Measurements from ENCODE around the gene MPPED2.

Gene MPPED2

DNA sequence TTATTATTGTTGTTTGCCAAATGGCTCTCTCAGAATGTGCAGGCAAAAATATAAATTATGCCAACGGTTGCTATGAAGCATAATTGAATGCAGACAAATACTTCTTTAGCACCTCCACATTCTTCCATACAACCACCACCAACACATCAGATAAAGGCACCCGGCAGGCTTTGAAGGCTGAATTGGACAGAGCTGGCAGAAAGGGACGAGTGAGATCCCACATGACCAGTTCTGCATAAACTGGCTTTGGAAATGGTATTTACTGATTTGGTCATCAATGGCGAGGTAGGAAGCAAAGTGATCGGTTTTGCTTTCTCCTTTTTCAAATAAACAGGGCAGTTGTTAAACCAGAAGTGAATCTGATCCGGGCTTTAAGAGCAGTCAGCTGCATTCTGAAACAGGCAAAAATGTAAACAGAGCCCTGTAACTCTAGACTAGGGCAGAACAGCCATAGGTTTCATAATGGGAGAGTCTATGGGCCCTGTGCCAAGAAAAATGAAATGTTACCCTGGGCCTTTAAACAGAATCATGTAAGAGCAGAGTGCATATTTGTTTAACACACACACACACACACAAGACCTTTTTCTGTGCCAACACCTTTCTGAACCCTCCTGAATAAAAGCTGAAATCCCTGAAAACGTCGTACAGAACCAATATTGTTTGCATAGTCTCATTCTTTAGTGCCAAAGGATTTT lies 97.7 kb downstream of the MPPED2 start:
- H3K79me2 ChIP-seq, result no peaks in the 10 kb centered on the region
- TF ChIP-seq, protein P1, sequence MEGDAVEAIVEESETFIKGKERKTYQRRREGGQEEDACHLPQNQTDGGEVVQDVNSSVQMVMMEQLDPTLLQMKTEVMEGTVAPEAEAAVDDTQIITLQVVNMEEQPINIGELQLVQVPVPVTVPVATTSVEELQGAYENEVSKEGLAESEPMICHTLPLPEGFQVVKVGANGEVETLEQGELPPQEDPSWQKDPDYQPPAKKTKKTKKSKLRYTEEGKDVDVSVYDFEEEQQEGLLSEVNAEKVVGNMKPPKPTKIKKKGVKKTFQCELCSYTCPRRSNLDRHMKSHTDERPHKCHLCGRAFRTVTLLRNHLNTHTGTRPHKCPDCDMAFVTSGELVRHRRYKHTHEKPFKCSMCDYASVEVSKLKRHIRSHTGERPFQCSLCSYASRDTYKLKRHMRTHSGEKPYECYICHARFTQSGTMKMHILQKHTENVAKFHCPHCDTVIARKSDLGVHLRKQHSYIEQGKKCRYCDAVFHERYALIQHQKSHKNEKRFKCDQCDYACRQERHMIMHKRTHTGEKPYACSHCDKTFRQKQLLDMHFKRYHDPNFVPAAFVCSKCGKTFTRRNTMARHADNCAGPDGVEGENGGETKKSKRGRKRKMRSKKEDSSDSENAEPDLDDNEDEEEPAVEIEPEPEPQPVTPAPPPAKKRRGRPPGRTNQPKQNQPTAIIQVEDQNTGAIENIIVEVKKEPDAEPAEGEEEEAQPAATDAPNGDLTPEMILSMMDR (IDR thresholded peaks at IDR 0.05), result no peak
- H3K4me1 ChIP-seq, result peaks cover 6% of the 10 kb centered on the region
- H3K4me3 ChIP-seq (ENCODE audit: low read depth, low read length), result peak overlapping the region; percentile 5
- peak overlapping the region; percentile 26 for H3K4me2 ChIP-seq (ENCODE audit: low read length)
- peak overlapping the region; percentile 39 for H2AFZ ChIP-seq
- no peaks in the 10 kb centered on the region for H3K9me3 ChIP-seq (ENCODE audit: control insufficient read depth, low read length)
- H3K27me3 ChIP-seq (ENCODE audit: control insufficient read depth, insufficient read depth, low read length), result no peaks in the 10 kb centered on the region
- H3K27ac ChIP-seq, result no peak overlapping the region
- H3K9ac ChIP-seq, result no peak overlapping the region
- no peaks in the 10 kb centered on the region for H3K36me3 ChIP-seq (ENCODE audit: control insufficient read depth, insufficient read depth, low read length)

DNA sequence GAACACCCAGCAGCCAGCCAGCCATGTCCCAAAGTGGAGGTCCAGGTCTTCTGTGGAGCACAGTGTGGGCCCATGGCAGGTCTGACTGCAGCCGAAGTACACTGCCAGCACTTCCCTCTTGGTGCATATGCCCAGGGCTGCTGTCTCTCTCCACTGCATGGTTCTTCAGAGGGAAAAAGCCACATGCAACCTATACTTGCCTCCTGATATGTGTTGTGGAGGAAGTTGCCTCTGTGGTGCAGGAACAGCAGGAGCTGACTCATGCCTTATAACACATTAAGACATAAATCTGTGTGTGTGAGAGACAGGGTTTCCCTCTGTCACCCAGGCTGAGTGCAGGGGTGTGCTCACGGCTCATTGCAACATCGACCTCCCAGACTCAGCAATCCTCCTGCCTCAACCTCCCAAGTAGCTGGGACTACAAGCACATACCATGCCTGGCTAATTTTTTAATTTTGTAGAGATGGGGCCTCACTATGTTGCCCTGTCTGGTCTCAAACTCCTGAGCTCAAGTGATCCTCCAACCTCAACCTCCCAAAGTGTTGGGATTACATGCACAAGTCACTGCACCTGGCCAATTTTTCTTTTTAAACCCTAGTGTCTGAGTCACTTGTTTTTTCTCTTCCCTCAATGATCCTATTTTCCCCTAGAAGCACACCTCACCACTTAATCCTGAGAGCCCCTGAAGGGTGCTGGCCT lies 98.8 kb downstream of the MPPED2 start:
- no peaks in the 10 kb centered on the region for H3K27me3 ChIP-seq (ENCODE audit: control insufficient read depth, insufficient read depth, low read length)
- no peak overlapping the region for H3K9ac ChIP-seq
- TF ChIP-seq, protein P1 (IDR thresholded peaks at IDR 0.05), result no peak
- no peak overlapping the region for H3K27ac ChIP-seq
- H3K79me2 ChIP-seq, result no peaks in the 10 kb centered on the region
- no peaks in the 10 kb centered on the region for H3K36me3 ChIP-seq (ENCODE audit: control insufficient read depth, insufficient read depth, low read length)
- no peaks in the 10 kb centered on the region for H3K9me3 ChIP-seq (ENCODE audit: control insufficient read depth, low read length)
- H3K4me2 ChIP-seq (ENCODE audit: low read length), result no peak overlapping the region
- H2AFZ ChIP-seq, result no peak overlapping the region
- no peak overlapping the region for H3K4me3 ChIP-seq (ENCODE audit: low read depth, low read length)
- peaks cover 6% of the 10 kb centered on the region for H3K4me1 ChIP-seq

DNA sequence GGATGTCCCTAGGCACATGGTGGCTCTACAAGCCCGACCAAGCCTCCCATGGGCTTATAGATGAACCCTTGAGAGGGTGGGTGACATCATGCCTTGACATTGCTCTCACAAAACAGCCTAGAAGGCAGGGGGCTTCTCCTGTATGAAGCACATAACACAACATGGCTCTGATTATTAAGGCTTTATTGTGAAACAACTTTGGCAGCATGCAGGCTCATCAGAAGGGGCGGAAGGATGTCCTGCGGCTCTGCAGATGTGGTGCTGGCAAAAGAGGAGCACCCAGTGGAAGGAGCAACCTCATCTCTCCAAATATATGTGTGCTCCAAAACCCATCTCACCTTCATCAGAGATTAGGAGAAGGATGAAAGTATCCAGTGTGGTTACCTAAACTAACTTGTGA lies 100.4 kb downstream of the MPPED2 start:
- TF ChIP-seq, protein P1 (IDR thresholded peaks at IDR 0.05), result no peak
- Histone ChIP-seq H3K27me3 (ENCODE audit: control insufficient read depth, insufficient read depth, low read length) (no peaks in the 10 kb centered on the region), H3K4me2 (ENCODE audit: low read length) (no peak overlapping the region), H3K27ac (no peak overlapping the region), H3K4me3 (ENCODE audit: low read depth, low read length) (no peak overlapping the region), H2AFZ (no peak overlapping the region), H3K9ac (no peak overlapping the region), H3K9me3 (ENCODE audit: control insufficient read depth, low read length) (no peaks in the 10 kb centered on the region), H3K79me2 (no peaks in the 10 kb centered on the region), H3K4me1 (peaks cover 6% of the 10 kb centered on the region), H3K36me3 (ENCODE audit: control insufficient read depth, insufficient read depth, low read length) (no peaks in the 10 kb centered on the region)

DNA sequence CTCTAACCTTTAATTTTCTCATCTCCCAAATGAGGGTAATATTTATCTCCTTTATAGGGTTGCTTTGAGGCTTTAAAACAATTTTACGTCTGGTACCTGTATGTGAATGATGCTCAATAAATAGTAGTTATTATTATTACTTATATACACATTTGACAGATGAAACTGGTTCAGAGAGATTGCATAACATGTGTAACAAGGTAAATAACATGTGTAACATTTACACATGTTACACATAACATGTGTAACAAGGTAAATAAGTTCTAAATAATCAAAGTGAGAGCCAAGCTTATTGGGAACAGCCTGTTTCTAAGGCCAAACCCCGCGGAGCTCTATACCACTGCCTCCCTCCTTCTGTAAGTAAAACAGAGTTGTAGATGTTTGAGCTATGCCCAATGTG lies 100.9 kb downstream of the MPPED2 start:
- Histone ChIP-seq H3K27ac (no peak overlapping the region), H3K27me3 (ENCODE audit: control insufficient read depth, insufficient read depth, low read length) (no peaks in the 10 kb centered on the region), H3K9ac (no peak overlapping the region), H3K36me3 (ENCODE audit: control insufficient read depth, insufficient read depth, low read length) (no peaks in the 10 kb centered on the region), H3K4me1 (peaks cover 6% of the 10 kb centered on the region), H3K79me2 (no peaks in the 10 kb centered on the region), H3K4me2 (ENCODE audit: low read length) (no peak overlapping the region), H2AFZ (no peak overlapping the region), H3K9me3 (ENCODE audit: control insufficient read depth, low read length) (no peaks in the 10 kb centered on the region), H3K4me3 (ENCODE audit: low read depth, low read length) (no peak overlapping the region)
- TF ChIP-seq, protein P1 (IDR thresholded peaks at IDR 0.05), result no peak

Measured in parathyroid adenoma (tissue), 2 donors.